H1 (cell line): ENCODE data around the gene NBPF3. TPM values are rescaled to one million over a fixed set of nuclear protein-coding genes. Genes with fewer than 3 reads are reported as not detected.

Experiments
- CTCF ChIA-PET: fragments of 300-600 bp; sonication (Branson Sonifier 250); formaldehyde crosslinking; loops from one replicate; lab custom pipeline; 2021; ENCODE audit not compliant: partially characterized antibody; lab: Charles Lee
- POLR2A ChIA-PET: fragments of 300-600 bp; sonication (Branson Sonifier 250); formaldehyde crosslinking; loops from one replicate; lab custom pipeline; 2021; ENCODE audit warnings: inconsistent platforms; ENCODE audit not compliant: partially characterized antibody; lab: Charles Lee
- DNase-seq, 2 experiments: peaks; one replicate each; pipeline versions ENCODE4 v3.0.0 to v3.0.0-alpha.2; 2010 to 2022; ENCODE audit warnings: low spot score in 2 of 2, low read depth in 1 of 2, mixed read lengths in 1 of 2
- FAIRE-seq: peaks from 2 replicates; lab custom pipeline; 2011; peaks lifted over from hg19 to GRCh38; lab: Jason Lieb, UNC
- H2AFZ ChIP-seq: 2 replicates; pipeline ENCODE4 v1.8.1; 2012; ENCODE audit warnings: low read length, inconsistent platforms
- H2AK5ac ChIP-seq: 2 replicates; pipeline ENCODE4 v1.6.1; 2013; ENCODE audit warnings: low read depth, low read length
- H2BK120ac ChIP-seq: replicated peaks from 2 replicates; pipeline ENCODE3; 2013; ENCODE audit warnings: low read depth, low read length, inconsistent platforms
- H2BK12ac ChIP-seq: 2 replicates; pipeline ENCODE4 v1.6.1; 2013; ENCODE audit warnings: low read depth, low read length
- H2BK15ac ChIP-seq: 2 replicates; pipeline ENCODE4 v1.6.1; 2013; ENCODE audit warnings: low read length
- H2BK20ac ChIP-seq: 2 replicates; pipeline ENCODE4 v1.6.1; 2013; ENCODE audit warnings: low read length
- H2BK5ac ChIP-seq: 2 replicates; pipeline ENCODE4 v1.6.1; 2013; ENCODE audit warnings: low read depth, low read length
- H3K14ac ChIP-seq: 2 replicates; pipeline ENCODE4 v1.6.1; 2013; ENCODE audit warnings: inconsistent platforms; ENCODE audit not compliant: insufficient read length
- H3K18ac ChIP-seq: 2 replicates; pipeline ENCODE4 v1.6.1; 2013; ENCODE audit warnings: low read length; ENCODE audit errors: extremely low read depth
- H3K23ac ChIP-seq: 2 replicates; pipeline ENCODE4 v1.6.1; 2013; ENCODE audit warnings: inconsistent platforms; ENCODE audit not compliant: insufficient read length
- H3K23me2 ChIP-seq: 2 replicates; pipeline ENCODE4 v1.6.1; 2013; ENCODE audit warnings: low read depth, low read length
- H3K27ac ChIP-seq: 2 replicates; pipeline ENCODE4 v1.6.1; 2011; ENCODE audit warnings: low read depth, low read length, inconsistent platforms
- H3K27me3 ChIP-seq, 4 experiments: replicated peaks in 1 of 4; 1 replicate in 1 of 4; 2 replicates in 3 of 4; pipeline versions ENCODE4 v1.6.1 to v1.8.1; 2011 to 2013; ENCODE audit warnings: low read length in 3 of 4, mild to moderate bottlenecking in 3 of 4, inconsistent platforms in 2 of 4, mixed read lengths in 2 of 4, moderate library complexity in 1 of 4; ENCODE audit not compliant: control insufficient read depth in 3 of 4, insufficient read depth in 3 of 4; ENCODE audit errors: extremely low read depth in 1 of 4
- H3K36me3 ChIP-seq, 4 experiments: 2 replicates each; pipeline versions ENCODE4 v1.6.1 to v1.8.1; 2011 to 2013; ENCODE audit warnings: mild to moderate bottlenecking in 4 of 4, low read length in 3 of 4, moderate library complexity in 2 of 4, control low read depth in 1 of 4, inconsistent platforms in 1 of 4; ENCODE audit not compliant: insufficient read depth in 4 of 4, control insufficient read depth in 2 of 4
- H3K4ac ChIP-seq: replicated peaks from 2 replicates; pipeline ENCODE3; 2013; ENCODE audit warnings: low read length, low read depth, mixed read lengths, inconsistent platforms; ENCODE audit not compliant: insufficient read length
- H3K4me1 ChIP-seq, 4 experiments: replicated peaks in 1 of 4; 1 replicate in 1 of 4; 2 replicates in 3 of 4; pipeline versions ENCODE4 v1.6.1 to v1.8.1; 2011 to 2013; ENCODE audit warnings: low read length in 3 of 4, inconsistent platforms in 2 of 4, mixed read lengths in 1 of 4; ENCODE audit not compliant: insufficient read depth in 4 of 4, control insufficient read depth in 3 of 4
- H3K4me2 ChIP-seq, 2 experiments: 2 replicates each; pipeline versions ENCODE4 v1.6.1 to v1.8.1; 2011 to 2013; ENCODE audit warnings: low read depth in 2 of 2, low read length in 2 of 2, control low read depth in 1 of 2, inconsistent platforms in 1 of 2, mild to moderate bottlenecking in 1 of 2; ENCODE audit not compliant: insufficient read depth in 1 of 2
- H3K4me3 ChIP-seq, 4 experiments: fragments of 200-600, 300-600 bp in 1 of 4; sonication (generic), shearing (Covaris generic), sonication (Bioruptor Twin) in 1 of 4; 2 replicates each; pipeline versions ENCODE4 v1.5.1 to v1.8.1; 2011 to 2016; ENCODE audit warnings: low read length in 4 of 4, low read depth in 3 of 4, control low read depth in 2 of 4, inconsistent platforms in 2 of 4, mild to moderate bottlenecking in 2 of 4, mixed read lengths in 1 of 4, moderate library complexity in 1 of 4; ENCODE audit not compliant: insufficient read depth in 2 of 4; ENCODE audit errors: extremely low read depth in 1 of 4
- H3K56ac ChIP-seq: replicated peaks from 2 replicates; pipeline ENCODE3; 2013; ENCODE audit warnings: low read depth, mild to moderate bottlenecking, mixed read lengths, low read length, inconsistent platforms; ENCODE audit not compliant: insufficient read length
- H3K79me1 ChIP-seq: 2 replicates; pipeline ENCODE4 v1.6.1; 2013; ENCODE audit warnings: low read depth, low read length, control low read depth
- H3K79me2 ChIP-seq, 2 experiments: 2 replicates each; pipeline versions ENCODE4 v1.6.1 to v1.8.1; 2012 to 2013; ENCODE audit warnings: low read length in 2 of 2, mild to moderate bottlenecking in 2 of 2, inconsistent platforms in 1 of 2; ENCODE audit not compliant: insufficient read depth in 2 of 2, control insufficient read depth in 1 of 2
- H3K9ac ChIP-seq, 4 experiments: replicated peaks in 1 of 4; 1 replicate in 1 of 4; 2 replicates in 3 of 4; pipeline versions ENCODE4 v1.6.1 to v1.8.1; 2011 to 2013; ENCODE audit warnings: low read depth in 3 of 4, low read length in 3 of 4, control low read depth in 2 of 4, mild to moderate bottlenecking in 2 of 4, moderate library complexity in 2 of 4, inconsistent platforms in 1 of 4; ENCODE audit errors: extremely low read depth in 1 of 4
- H3K9me3 ChIP-seq, 2 experiments: 2 replicates each; pipeline versions ENCODE4 v1.6.1 to v1.8.1; 2012 to 2013; ENCODE audit warnings: mild to moderate bottlenecking in 2 of 2, moderate library complexity in 2 of 2, control low read depth in 1 of 2, inconsistent platforms in 1 of 2, low read depth in 1 of 2, low read length in 1 of 2, mixed read lengths in 1 of 2; ENCODE audit not compliant: insufficient read depth in 2 of 2
- H4K20me1 ChIP-seq, 2 experiments: replicated peaks in 1 of 2; 2 replicates each; pipeline versions ENCODE3 to v1.8.1; 2011 to 2013; ENCODE audit warnings: inconsistent platforms in 2 of 2, low read length in 2 of 2, mild to moderate bottlenecking in 1 of 2; ENCODE audit not compliant: insufficient read depth in 2 of 2, control insufficient read depth in 1 of 2
- H4K5ac ChIP-seq: 2 replicates; pipeline ENCODE4 v1.6.1; 2013; ENCODE audit warnings: low read length, low read depth, mixed read lengths, inconsistent platforms; ENCODE audit not compliant: insufficient read length
- H4K8ac ChIP-seq: 2 replicates; pipeline ENCODE4 v1.8.0; 2013; ENCODE audit warnings: mild to moderate bottlenecking, moderate library complexity, low read length, inconsistent platforms; ENCODE audit not compliant: insufficient read depth; ENCODE audit errors: extremely low read depth
- H4K91ac ChIP-seq: replicated peaks from 2 replicates; pipeline ENCODE3; 2013; ENCODE audit warnings: low read length, mixed read lengths, inconsistent platforms; ENCODE audit not compliant: insufficient read length
- ATF3 ChIP-seq: IDR thresholded peaks from 2 replicates; pipeline ENCODE4 v1.6.1; 2011; ENCODE audit warnings: low read depth, mild to moderate bottlenecking, low read length; ENCODE audit not compliant: insufficient read depth
- EGR1 ChIP-seq: IDR thresholded peaks from 2 replicates; pipeline ENCODE4 v1.6.1; 2011; ENCODE audit warnings: low read depth, low read length, borderline replicate concordance
- GTF2F1 ChIP-seq: IDR thresholded peaks from 2 replicates; pipeline ENCODE4 v1.6.1; 2012; ENCODE audit warnings: low read depth, low read length, improper control_type of control experiment, borderline replicate concordance
- JUND ChIP-seq: IDR thresholded peaks from 2 replicates; pipeline ENCODE4 v1.6.1; 2011; ENCODE audit warnings: mild to moderate bottlenecking, improper control_type of control experiment, low read length
- KDM5A ChIP-seq: fragments of 200-600 bp; IDR thresholded peaks from 2 replicates; pipeline ENCODE4 v1.7.1; 2012; ENCODE audit warnings: mild to moderate bottlenecking, low read length, inconsistent platforms, mixed read lengths
- SIRT6 ChIP-seq: IDR thresholded peaks from one replicate; pipeline ENCODE4 v1.7.1; 2012; ENCODE audit warnings: low read length, inconsistent platforms
- SRF ChIP-seq: IDR thresholded peaks from 2 replicates; pipeline ENCODE4 v1.6.1; 2011; ENCODE audit warnings: mild to moderate bottlenecking, low read depth, low read length, moderate library complexity
- TEAD4 ChIP-seq: IDR thresholded peaks from 2 replicates; pipeline ENCODE4 v1.6.1; 2012; ENCODE audit warnings: low read depth, low read length, inconsistent platforms, mixed read lengths
- WGBS, 2 experiments: shearing (Covaris generic) in 1 of 2; methylation state at CpG; one replicate each; pipeline versions ENCODE4 v1.1.6 to v1.1.7; 2013 to 2015; ENCODE audit warnings: low lambda C conversion rate in 2 of 2, mixed read lengths in 2 of 2, inconsistent platforms in 1 of 2, low coverage in 1 of 2, missing lambda C conversion rate in 1 of 2; ENCODE audit not compliant: insufficient replicate concordance in 2 of 2, insufficient coverage in 1 of 2, insufficient read length in 1 of 2; ENCODE audit errors: extremely low coverage in 1 of 2, missing lambda C conversion rate in 1 of 2; 5-methylcytosine and 5-hydroxymethylcytosine counted together
- polyA plus RNA-seq, 7 experiments: library from polyadenylated mRNA; depleted of rRNA in 3 of 7; stranded (reverse) in 5 of 7; unstranded in 2 of 7; fragments of >200 nt in 5 of 7; fragments of 200-250 nt in 2 of 7; gene quantifications; 1 replicate in 5 of 7; 2 replicates in 1 of 7; 4 replicates in 1 of 7; pipeline versions ENCODE4 v1.2.1 to v1.2.3, GENCODE V29; 2011 to 2013; ENCODE audit warnings: missing spikeins in 2 of 7, mixed read lengths in 2 of 7
- total RNA-seq: library from RNA; stranded (reverse); fragmentation: NEBNext Ultra II Directional; extraction: Animal tissue kit (Norgen Biotek cat#: 25700); gene quantifications from 2 replicates; pipeline ENCODE4 v1.2.1, GENCODE V29; 2021

Gene NBPF3
- total and polyA plus RNA-seq, 2 of the 8 experiments (the other 6 are each of a cell fraction or from before 2014, with no cell fraction given), result 3.8 to 4.3 TPM

- no peak overlapping the region for H4K5ac ChIP-seq
- no peaks in the 10 kb centered on the region for H3K23me2 ChIP-seq
- H2BK120ac ChIP-seq, result no peak overlapping the region
- TF ChIP-seq TEAD4 (no peak), ATF3 (no peak), JUND (no peak), SRF (no peak), SIRT6 (no peak), KDM5A (no peak), GTF2F1 (no peak), EGR1 (no peak)
- H3K4me3 ChIP-seq, result no peak overlapping the region
- H2AFZ ChIP-seq, result no peak overlapping the region
- 86% methylated on average over 7 of the region's 7 CpGs; no CpG with 5 or more reads in 1 of the 2 experiments for WGBS, 2 experiments
- no peak overlapping the region for H3K27ac ChIP-seq
- H3K9ac ChIP-seq, result no peak overlapping the region; a peak in 2 of 7 replicates
- DNase-seq (no peak), FAIRE-seq (no peak)
- peaks cover 2 to 4% of the 10 kb centered on the region in 2 experiments; a peak in 1 of 4 replicates for H3K9me3 ChIP-seq
- H3K27me3 ChIP-seq, result no peaks in the 10 kb centered on the region; a peak in 1 of 7 replicates
- no peak overlapping the region for H4K8ac ChIP-seq
- no peaks in the 10 kb centered on the region for H3K79me2 ChIP-seq
- no peaks in the 10 kb centered on the region for H3K36me3 ChIP-seq
- H2BK20ac ChIP-seq, result no peak overlapping the region
- H2BK15ac ChIP-seq, result no peak overlapping the region
- no peaks in the 10 kb centered on the region for H3K79me1 ChIP-seq
- no peak overlapping the region for H2BK12ac ChIP-seq
- H3K18ac ChIP-seq, result no peak overlapping the region
- no peak overlapping the region for H3K14ac ChIP-seq
- no peak overlapping the region for H3K4me2 ChIP-seq
- ChIA-PET CTCF (interaction anchor here (0.8 to 6.6 kb wide), 16 partner anchors 8 to 278 kb away, joined by 3 to 47 read pairs (median 3); partner anchors contain the start of gene ALPL), POLR2A (interaction anchor here (0.7 to 1.2 kb wide), 4 partner anchors 29 to 45 kb away, joined by 3 read pairs; no protein-coding TSS in a partner anchor)
- H3K23ac ChIP-seq, result no peak overlapping the region
- H3K4ac ChIP-seq, result no peak overlapping the region
- no peak overlapping the region for H4K91ac ChIP-seq
- peaks cover 7 to 13% (median 10%) of the 10 kb centered on the region in 4 experiments; a peak in 6 of 7 replicates for H3K4me1 ChIP-seq
- no peak overlapping the region; the same call in 1 of the 2 replicates for H2AK5ac ChIP-seq
- no peak overlapping the region for H2BK5ac ChIP-seq
- no peaks in the 10 kb centered on the region for H4K20me1 ChIP-seq
- no peak overlapping the region for H3K56ac ChIP-seq
Observed at GRCh38 chr1:21495225-21495820, 55.4 kb downstream of the NBPF3 start.
